ENCODE results near the gene CELA1.

Gene CELA1

DNA sequence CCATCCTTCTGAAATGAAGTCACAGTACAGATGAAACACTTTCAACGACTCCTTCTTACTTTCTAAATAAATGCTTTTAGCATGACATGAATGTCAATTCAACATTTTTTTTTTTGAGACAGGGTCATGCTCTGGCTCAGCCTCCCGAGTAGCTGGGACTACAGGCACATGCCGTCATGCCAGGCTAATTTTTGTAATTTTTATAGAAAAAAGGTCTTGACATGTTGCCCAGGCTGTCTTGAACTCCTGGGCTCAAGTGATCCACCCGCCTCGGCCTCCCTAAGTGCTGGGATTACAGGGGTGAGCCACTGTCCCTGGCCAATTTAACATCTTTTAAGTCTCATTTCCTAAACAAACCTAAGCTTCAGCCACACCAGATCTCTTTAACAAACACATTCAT, 28.4 kb upstream of the CELA1 start:
- DNase-seq (ENCODE audit: low read depth), result no peak

DNA sequence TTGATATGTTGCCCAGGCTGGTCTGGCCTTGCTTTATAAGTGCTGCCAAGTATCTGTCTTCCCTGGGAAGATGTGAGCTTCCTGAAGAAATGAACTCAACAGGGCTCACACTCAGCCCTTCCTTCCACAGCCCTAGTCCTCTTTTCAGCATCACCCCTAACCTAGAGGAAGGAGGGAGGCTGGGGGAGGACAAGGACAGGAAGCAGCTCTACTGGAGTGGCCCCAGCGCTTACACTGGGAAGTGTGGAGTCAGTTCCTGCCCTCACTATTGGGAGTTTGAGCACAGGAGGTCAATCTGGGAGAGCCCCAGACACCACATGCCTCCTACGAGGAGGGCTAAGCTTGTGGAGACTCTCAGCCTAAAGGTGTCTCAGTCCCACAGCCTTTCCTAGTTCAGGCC, 27.9 kb upstream of the CELA1 start:
- DNase-seq (ENCODE audit: low read depth), result no peak

DNA sequence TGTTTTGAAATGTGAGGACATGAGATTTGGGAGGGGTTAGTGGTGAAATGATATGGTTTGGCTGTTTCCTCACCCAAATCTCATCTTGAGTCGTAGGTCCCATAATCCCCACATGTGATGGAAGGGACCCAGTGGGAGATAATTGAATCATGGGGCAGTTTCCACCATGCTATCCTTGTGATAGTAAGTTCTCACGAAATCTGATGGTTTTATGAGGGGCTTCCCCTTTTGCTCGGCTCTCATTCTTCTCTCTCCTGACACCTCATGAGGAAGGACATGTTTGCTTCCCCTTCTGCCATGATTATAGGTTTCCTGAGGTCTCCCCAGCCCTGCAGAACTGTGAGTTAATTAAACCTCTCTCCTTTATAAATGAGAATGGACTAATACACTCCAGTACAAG, 26.7 kb upstream of the CELA1 start:
- DNase-seq (ENCODE audit: low read depth), result no peak

DNA sequence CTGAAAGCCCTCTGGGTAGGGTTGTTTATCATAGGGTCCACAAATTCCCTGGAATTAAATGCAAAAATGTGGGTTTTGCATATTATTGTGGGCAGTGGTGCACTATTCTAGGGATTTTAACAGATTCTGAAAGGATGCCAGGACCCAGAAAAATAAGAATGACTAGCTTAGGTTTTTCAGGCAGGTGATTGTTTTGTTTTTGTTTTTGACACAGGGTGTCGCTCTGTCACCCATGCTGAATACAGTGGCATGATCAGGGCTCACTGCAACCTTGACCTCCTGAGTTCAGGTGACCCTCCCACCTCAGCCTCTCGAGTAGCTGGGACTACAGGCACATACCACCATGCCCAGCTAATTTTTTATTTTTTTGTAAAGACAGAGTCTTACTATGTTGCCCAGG, 25.5 kb upstream of the CELA1 start:
- DNase-seq (ENCODE audit: low read depth), result no peak

DNA sequence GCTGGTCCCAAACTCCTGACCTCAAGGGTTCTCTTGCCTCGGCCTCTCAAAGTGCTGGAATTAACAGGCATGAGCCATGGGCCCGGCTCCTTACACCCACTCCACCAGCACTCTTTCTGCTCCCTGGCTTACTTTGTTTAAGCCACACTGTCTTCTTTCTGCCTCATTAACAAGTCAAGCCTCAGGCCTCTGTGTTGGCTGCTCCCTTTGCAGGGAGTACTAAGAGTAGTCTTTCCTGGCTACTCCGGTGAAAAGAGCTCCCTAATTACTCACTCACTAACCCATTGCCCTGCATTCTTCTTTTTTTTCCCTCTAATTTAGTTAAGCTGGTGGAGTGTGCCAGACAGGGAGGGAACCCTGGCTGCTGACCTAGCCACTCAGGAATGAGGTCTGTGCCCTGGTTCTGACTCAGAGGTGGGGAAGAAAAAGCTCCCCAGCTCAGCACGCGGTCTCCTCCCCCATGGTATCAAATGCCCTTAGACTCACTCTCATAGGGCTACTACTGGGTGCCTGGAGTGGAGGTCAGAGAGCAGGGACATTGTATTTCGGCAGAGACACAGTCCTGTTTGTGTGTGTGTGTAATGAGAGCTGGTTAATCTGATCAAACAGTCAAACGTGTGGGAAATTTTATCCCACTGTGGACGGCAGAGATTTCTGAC, 24.9 kb upstream of the CELA1 start:
- no peak for DNase-seq (ENCODE audit: low read depth)

DNA sequence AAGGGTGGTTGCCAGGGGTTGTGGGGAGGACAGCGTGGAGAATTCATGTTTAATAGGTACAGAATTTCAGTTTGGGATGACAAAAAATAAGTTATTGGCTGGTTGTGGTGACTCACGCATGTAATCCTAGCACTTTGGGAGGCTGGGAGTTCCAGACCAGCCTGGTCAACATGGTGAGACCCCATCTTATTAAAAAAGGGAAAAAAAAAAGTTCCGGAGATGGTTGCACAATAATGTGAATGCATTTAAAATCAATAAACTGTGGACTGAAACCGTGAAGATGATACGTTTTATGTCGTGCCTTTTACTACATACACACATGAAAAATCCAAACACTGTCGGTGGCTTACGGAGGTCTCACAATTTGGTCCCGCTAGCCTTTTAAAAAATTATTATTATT, 24.2 kb upstream of the CELA1 start:
- no peak for DNase-seq (ENCODE audit: low read depth)

DNA sequence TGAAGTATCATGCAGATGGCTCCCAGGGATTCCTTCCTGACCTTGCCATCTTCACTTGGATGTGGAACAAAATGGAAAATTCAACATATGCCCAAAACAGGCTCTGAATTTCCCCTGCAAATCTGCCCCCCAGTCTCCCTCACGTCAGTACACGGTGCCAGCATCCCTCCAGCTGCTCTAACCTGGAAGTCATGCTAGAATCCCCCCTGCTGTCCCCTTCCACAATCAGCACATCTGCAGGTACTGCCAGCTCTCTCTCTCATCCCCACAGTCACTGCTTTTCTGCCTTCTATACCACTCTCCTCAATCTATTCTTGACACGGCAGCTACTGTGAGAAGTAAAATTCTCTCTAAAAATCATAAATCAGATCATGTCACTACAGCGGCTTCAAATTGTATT, 23.1 kb upstream of the CELA1 start:
- DNase-seq (ENCODE audit: low read depth), result no peak

- DNase-seq (ENCODE audit: low read depth), result peak; percentile 83
Measured at GRCh38 chr12:51368640-51369517, 22.4 kb upstream of the CELA1 start.

DNA sequence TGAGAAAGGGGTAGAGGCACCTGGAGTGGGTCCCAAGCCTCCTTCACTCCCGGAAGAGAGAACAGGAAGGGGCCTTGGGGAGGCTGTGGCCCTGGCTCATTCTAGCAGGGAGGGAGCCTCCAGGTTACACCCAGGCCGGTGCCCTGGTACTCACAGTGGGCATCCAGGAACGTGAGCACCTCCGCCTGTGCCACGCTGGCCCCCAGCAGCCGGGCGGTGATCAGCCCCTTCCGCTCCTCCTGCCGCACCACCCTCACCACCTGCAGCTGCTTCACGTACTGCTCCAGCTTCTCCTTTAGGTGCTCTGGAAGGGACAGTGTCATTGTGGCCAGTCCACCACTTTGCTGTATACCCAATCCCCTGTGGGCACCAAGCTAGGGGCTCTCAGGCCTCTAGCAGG, 18.8 kb upstream of the CELA1 start:
- DNase-seq (ENCODE audit: low read depth), result no peak

- DNase-seq (ENCODE audit: low read depth), result no peak
Measured at GRCh38 chr12:51364001-51364400, 17.5 kb upstream of the CELA1 start.

- DNase-seq (ENCODE audit: low read depth), result no peak
Measured at GRCh38 chr12:51362747-51363342, 16.4 kb upstream of the CELA1 start.

GRCh38 chr12:51362307-51362706, 15.8 kb upstream of the CELA1 start:
- no peak for DNase-seq (ENCODE audit: low read depth)

DNA sequence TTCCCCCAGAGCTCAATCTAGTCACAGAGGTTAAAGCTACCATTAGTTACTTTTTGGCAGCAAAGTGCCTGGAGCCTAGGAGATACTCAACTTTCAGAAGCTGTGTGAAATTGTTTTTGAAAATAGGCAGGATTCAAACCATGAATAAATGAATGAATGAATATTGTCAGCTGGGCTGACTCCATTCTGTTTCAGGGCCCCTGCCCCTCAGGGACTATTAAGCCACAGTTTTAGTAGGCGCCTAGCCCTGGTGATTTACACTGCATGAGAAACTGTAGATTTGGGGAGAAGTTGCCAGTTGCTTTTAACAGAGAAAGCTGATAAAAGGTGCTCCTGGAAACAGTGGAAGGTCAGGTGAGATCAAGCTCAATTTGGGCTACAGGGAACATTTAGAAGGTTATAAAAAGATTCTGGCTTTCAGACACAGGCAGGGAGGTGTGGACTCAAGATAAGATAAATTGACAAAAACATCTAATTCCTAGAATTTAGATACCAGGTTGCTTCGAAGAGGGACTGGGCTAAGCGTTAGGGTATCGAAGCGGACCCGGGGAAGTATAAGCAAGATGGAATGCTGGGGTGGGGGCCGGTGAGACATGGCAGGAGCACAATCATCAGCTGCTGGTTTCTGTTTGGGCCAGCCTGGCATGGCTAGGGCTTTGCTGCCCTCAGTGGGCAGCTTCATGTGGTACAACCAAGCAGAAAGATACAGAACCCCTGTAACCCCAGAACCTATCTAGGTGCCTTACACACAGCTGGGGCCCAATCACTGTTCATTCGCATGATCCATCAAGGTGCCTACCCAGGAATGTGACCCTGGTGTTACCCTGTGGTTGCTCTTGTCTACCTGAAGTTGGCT, 14.9 kb upstream of the CELA1 start:
- DNase-seq (ENCODE audit: low read depth), result no peak

DNA sequence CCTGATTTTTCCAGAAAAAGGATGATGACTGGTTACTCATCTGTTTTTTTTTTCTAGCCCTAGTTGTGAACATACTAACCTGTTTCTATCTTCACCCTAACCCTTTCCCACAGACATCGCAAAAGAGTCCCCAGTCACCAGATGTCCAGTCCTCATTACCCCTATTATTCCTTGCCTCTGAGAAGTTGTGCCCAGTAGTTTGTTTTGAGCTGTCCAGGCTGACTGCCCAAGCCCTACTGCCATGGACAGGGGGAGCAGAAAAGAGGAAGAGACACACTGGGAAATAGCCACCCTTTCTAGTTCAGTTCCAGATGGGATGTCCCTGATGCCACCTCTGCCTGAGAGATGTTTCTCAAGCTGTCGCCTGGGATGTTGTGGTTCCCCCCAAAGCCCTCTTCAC, 13.8 kb upstream of the CELA1 start:
- no peak for DNase-seq (ENCODE audit: low read depth)

DNA sequence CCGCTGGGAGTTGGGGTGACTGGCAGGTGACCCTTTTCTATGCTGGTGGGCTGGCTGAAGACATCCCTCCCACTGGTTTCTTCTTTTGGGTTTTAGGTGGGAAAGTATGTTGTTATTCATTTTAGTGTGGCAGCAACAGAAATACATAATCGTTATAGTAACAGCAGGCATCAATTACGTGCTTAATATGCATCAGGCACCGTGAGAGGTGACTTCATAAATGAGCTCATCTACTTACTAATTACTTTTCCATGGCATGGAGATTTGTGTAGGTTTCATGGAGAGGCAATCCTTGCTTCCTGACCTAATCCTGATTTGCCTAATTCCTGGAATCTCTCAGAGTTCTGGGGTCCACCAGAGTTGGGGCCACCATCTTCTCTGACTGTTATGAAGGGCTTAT, 13.4 kb upstream of the CELA1 start:
- no peak for DNase-seq (ENCODE audit: low read depth)

GRCh38 chr12:51358496-51358895, 12.0 kb upstream of the CELA1 start:
- DNase-seq (ENCODE audit: low read depth), result no peak

- no peak for DNase-seq (ENCODE audit: low read depth)
Measured at GRCh38 chr12:51357374-51358047, 11.0 kb upstream of the CELA1 start.

- DNase-seq (ENCODE audit: low read depth), result peak; percentile 8
Measured at GRCh38 chr12:51351913-51352532, 5.5 kb upstream of the CELA1 start.

DNA sequence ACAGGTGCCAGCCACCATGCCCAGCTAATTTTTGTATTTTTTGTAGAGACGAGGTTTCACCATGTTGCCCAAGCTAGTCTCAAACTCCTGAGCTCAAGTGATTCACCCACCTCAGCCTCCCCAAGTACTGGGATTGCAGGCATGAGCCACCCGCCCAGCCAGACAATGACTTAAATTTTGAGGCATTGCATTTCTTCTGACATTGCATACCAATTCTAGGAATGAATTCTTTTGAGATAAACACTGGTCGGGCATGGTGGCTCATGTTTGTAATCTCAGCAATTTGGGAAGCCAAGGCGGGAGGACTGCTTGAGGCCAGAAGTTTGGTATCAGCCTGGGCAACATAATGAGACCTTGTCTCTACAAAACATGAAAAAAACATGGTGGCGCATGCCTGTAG, 2.5 kb upstream of the CELA1 start:
- DNase-seq (ENCODE audit: low read depth), result no peak

- DNase-seq (ENCODE audit: low read depth), result no peak
Measured at GRCh38 chr12:51348116-51348515, 1.6 kb upstream of the CELA1 start.

GRCh38 chr12:51345681-51346080, 798 bp downstream of the CELA1 start:
- no peak for DNase-seq (ENCODE audit: low read depth)

All from activated gamma-delta T cell treated with anti-CD3 and anti-CD28 coated beads, Interleukin-2, amount 50 U/mL, for 16 hours (primary cell).